CD14-positive monocyte (primary cell): ENCODE data around the gene MDM4. TPM values are rescaled to one million over a fixed set of nuclear protein-coding genes. Genes with fewer than 3 reads are reported as not detected.

ENCODE experiments used
- DNase-seq, 3 donors: peaks; one replicate each; pipeline ENCODE4 v3.0.0-alpha.2; 2011 to 2022
- H2AFZ ChIP-seq: 2 replicates; pipeline ENCODE4 v1.6.0; 2012; ENCODE audit warnings: mild to moderate bottlenecking, low read depth, low read length, inconsistent platforms; ENCODE audit not compliant: insufficient read depth, poor library complexity, severe bottlenecking
- H3K27ac ChIP-seq, 2 donors: 1 replicate in 1 of 2; 2 replicates in 1 of 2; pipeline ENCODE4 v1.5.1; 2012 to 2013; ENCODE audit warnings: low read length in 2 of 2, control low read depth in 1 of 2, inconsistent platforms in 1 of 2, low read depth in 1 of 2, mild to moderate bottlenecking in 1 of 2
- H3K27me3 ChIP-seq, 2 donors: one replicate each; pipeline versions ENCODE4 v1.6.0 to v1.6.1; 2011 to 2013; ENCODE audit warnings: low read length in 2 of 2; ENCODE audit not compliant: control insufficient read depth in 2 of 2, insufficient read depth in 2 of 2
- H3K36me3 ChIP-seq, 2 donors: replicated peaks in 1 of 2; 1 replicate in 1 of 2; 2 replicates in 1 of 2; pipeline versions ENCODE4 v1.5.1 to v1.6.1; 2012 to 2013; ENCODE audit warnings: low read length in 2 of 2, control low read depth in 1 of 2, inconsistent platforms in 1 of 2, mild to moderate bottlenecking in 1 of 2; ENCODE audit not compliant: insufficient read depth in 2 of 2, control insufficient read depth in 1 of 2
- H3K4me1 ChIP-seq, 2 donors: 1 replicate in 1 of 2; 2 replicates in 1 of 2; pipeline versions ENCODE4 v1.5.1 to v1.6.1; 2012 to 2013; ENCODE audit warnings: low read length in 2 of 2, control low read depth in 1 of 2, inconsistent platforms in 1 of 2, mild to moderate bottlenecking in 1 of 2, moderate library complexity in 1 of 2; ENCODE audit not compliant: insufficient read depth in 2 of 2, control insufficient read depth in 1 of 2
- H3K4me2 ChIP-seq: replicated peaks from 2 replicates; pipeline ENCODE3; 2012; ENCODE audit warnings: low read length, moderate library complexity, mild to moderate bottlenecking; ENCODE audit not compliant: poor library complexity, severe bottlenecking; ENCODE audit errors: extremely low read depth
- H3K4me3 ChIP-seq, 3 experiments: fragments of 200-600 bp in 1 of 3; sonication (generic) in 1 of 3; replicated peaks in 1 of 3; 1 replicate in 2 of 3; 2 replicates in 1 of 3; pipeline ENCODE4 v1.5.1; 2011 to 2013; ENCODE audit warnings: low read length in 3 of 3, mild to moderate bottlenecking in 3 of 3, control low read depth in 2 of 3, low read depth in 2 of 3, inconsistent platforms in 1 of 3, moderate library complexity in 1 of 3
- H3K79me2 ChIP-seq: 2 replicates; pipeline ENCODE4 v1.6.0; 2012; ENCODE audit warnings: mild to moderate bottlenecking, control low read depth, inconsistent platforms, low read length, moderate library complexity; ENCODE audit not compliant: insufficient read depth
- H3K9ac ChIP-seq: 2 replicates; pipeline ENCODE4 v1.6.0; 2017; ENCODE audit warnings: low read length, mild to moderate bottlenecking; ENCODE audit not compliant: insufficient read depth, poor library complexity, severe bottlenecking
- H3K9me3 ChIP-seq, 2 donors: replicated peaks in 1 of 2; 1 replicate in 1 of 2; 2 replicates in 1 of 2; pipeline versions ENCODE4 v1.5.1 to v1.6.1; 2012 to 2013; ENCODE audit warnings: low read length in 2 of 2, control low read depth in 1 of 2; ENCODE audit not compliant: control insufficient read depth in 1 of 2, insufficient read depth in 1 of 2
- H4K20me1 ChIP-seq: 2 replicates; pipeline ENCODE4 v1.6.0; 2012; ENCODE audit warnings: mild to moderate bottlenecking, low read length, control low read depth, moderate library complexity; ENCODE audit not compliant: insufficient read depth
- H3K27ac Mint-ChIP-seq, 7 donors: one replicate each; pipeline ENCODE4 v1.8.0; 2020; ENCODE audit warnings: mild to moderate bottlenecking in 7 of 7, mixed read lengths in 7 of 7, moderate library complexity in 6 of 7, inconsistent platforms in 2 of 7
- H3K27me3 Mint-ChIP-seq, 3 donors: one replicate each; pipeline ENCODE4 v1.8.0; 2021 to 2022; ENCODE audit warnings: low read depth in 3 of 3, mild to moderate bottlenecking in 3 of 3, mixed read lengths in 3 of 3, moderate library complexity in 3 of 3, inconsistent platforms in 1 of 3
- H3K36me3 Mint-ChIP-seq, 2 donors: one replicate each; pipeline ENCODE4 v1.8.0; 2020; ENCODE audit warnings: mixed read lengths in 2 of 2, inconsistent platforms in 1 of 2, mild to moderate bottlenecking in 1 of 2
- H3K4me1 Mint-ChIP-seq: one replicate; pipeline ENCODE4 v1.8.0; 2020; ENCODE audit warnings: mild to moderate bottlenecking, mixed read lengths
- H3K4me3 Mint-ChIP-seq, 2 donors: one replicate each; pipeline ENCODE4 v1.8.0; 2020; ENCODE audit warnings: mild to moderate bottlenecking in 2 of 2, mixed read lengths in 2 of 2, moderate library complexity in 1 of 2
- H3K9me3 Mint-ChIP-seq, 7 donors: one replicate each; pipeline ENCODE4 v1.8.0; 2020 to 2022; ENCODE audit warnings: mixed read lengths in 7 of 7, mild to moderate bottlenecking in 6 of 7, moderate library complexity in 6 of 7, inconsistent platforms in 2 of 7
- WGBS: methylation state at CpG from one replicate; pipeline ENCODE4 v1.1.5; 2013; ENCODE audit warnings: missing lambda C conversion rate; ENCODE audit not compliant: insufficient coverage; 5-methylcytosine and 5-hydroxymethylcytosine counted together
- intact Hi-C, 2 donors: fragments of 100-400 bp; cut with micrococcal nuclease; formaldehyde crosslinking; loops; one replicate each; pipeline versions ENCODE4 v1.15.0 to v1.15.1; 2023
- polyA plus RNA-seq, 3 donors: library from polyadenylated mRNA; depleted of rRNA in 1 of 3; unstranded in 2 of 3; stranded (reverse) in 1 of 3; fragments of 300-500 nt in 2 of 3; fragments of >200 nt in 1 of 3; fragmentation: Illumina TruSeq in 2 of 3; gene quantifications; 1 replicate in 2 of 3; 2 replicates in 1 of 3; pipeline ENCODE4 v1.2.3, GENCODE V29; 2012 to 2021
- TF ChIP-seq, protein P1 (sequence below): fragments of 200-600 bp; IDR thresholded peaks from one replicate; pipeline ENCODE4 v1.8.0; 2022; ENCODE audit warnings: antibody characterized with exemption, mild to moderate bottlenecking

The MDM4 gene
- polyA plus RNA-seq, 3 donors, result 7.8 to 37.0 (median 10.2) TPM

DNA sequence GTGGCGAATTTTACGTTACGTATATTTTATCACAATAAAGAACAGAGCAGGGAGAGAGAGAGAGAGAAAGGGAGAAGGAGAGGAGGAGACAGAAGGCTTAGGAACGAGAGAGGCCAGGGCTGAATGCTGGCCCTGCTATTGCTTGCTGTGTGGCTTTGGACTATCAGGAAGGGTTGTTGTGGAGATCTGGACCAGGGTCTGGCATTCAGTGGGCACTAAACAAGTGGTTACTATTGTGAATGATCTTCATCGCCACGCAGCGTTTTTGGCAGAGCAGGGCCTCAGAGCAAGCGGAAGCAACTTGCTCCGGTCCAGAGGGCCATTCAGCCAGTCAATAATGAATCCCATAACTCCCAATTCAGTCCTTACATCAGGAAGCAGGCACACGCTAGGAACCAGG is 48.0 kb upstream of the MDM4 start:
- TF ChIP-seq, protein P1, sequence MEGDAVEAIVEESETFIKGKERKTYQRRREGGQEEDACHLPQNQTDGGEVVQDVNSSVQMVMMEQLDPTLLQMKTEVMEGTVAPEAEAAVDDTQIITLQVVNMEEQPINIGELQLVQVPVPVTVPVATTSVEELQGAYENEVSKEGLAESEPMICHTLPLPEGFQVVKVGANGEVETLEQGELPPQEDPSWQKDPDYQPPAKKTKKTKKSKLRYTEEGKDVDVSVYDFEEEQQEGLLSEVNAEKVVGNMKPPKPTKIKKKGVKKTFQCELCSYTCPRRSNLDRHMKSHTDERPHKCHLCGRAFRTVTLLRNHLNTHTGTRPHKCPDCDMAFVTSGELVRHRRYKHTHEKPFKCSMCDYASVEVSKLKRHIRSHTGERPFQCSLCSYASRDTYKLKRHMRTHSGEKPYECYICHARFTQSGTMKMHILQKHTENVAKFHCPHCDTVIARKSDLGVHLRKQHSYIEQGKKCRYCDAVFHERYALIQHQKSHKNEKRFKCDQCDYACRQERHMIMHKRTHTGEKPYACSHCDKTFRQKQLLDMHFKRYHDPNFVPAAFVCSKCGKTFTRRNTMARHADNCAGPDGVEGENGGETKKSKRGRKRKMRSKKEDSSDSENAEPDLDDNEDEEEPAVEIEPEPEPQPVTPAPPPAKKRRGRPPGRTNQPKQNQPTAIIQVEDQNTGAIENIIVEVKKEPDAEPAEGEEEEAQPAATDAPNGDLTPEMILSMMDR, result no peak
- H3K4me3 Mint-ChIP-seq, result no peak overlapping the region
- Histone ChIP-seq H3K4me1 (peaks cover 12 to 13% of the 10 kb centered on the region in 2 donors), H2AFZ (no peak overlapping the region), H3K4me2 (no peak overlapping the region), H3K27me3 (no peaks in the 10 kb centered on the region), H3K9me3 (no peaks in the 10 kb centered on the region), H4K20me1 (no peaks in the 10 kb centered on the region), H3K79me2 (no peaks in the 10 kb centered on the region), H3K36me3 (no peaks in the 10 kb centered on the region), H3K27ac (no peak overlapping the region), H3K9ac (no peak overlapping the region), H3K4me3 (no peak overlapping the region)
- WGBS, result 99% methylated on average over 8 of the region's 10 CpGs
- H3K9me3 Mint-ChIP-seq, result no peaks in the 10 kb centered on the region
- intact Hi-C loops, result no loop called here
- peak overlapping the region in 1 of 7 donors; percentile 56 for H3K27ac Mint-ChIP-seq
- no peak for DNase-seq
- peaks cover 0 to 3% (median 3%) of the 10 kb centered on the region in 3 donors for H3K27me3 Mint-ChIP-seq
- H3K4me1 Mint-ChIP-seq, result peaks cover 19% of the 10 kb centered on the region
- H3K36me3 Mint-ChIP-seq, result peaks cover 12 to 14% of the 10 kb centered on the region in 2 donors

DNA sequence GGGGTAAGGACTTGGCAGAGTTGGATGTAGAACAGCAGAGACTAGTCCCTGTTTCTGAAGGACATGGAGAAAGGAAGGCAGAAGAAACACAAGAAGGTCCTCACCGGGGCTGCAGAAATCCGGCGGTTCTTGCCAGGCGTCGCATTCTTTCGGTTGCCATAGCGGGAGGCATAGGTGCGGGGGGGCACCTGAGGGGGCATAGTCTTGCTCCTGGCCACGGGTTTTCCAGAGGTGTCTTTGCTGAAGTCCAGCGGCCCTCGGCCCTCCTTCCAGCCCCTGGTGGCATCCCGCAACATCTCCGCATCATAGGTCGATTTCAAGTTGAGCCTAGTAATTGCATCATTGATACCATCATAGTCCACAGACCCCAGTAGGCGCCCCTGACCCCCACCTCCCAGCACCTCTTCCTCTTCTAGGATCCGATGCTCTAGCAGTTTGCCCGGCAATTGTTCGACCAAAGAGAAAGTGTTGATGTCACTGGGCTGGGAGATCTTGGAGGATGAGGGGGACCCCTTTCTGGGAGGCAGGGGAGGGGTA is 47.4 kb upstream of the MDM4 start:
- Histone ChIP-seq H3K36me3 (no peaks in the 10 kb centered on the region), H3K27me3 (no peaks in the 10 kb centered on the region), H3K27ac (no peak overlapping the region), H3K79me2 (no peaks in the 10 kb centered on the region), H2AFZ (no peak overlapping the region), H3K9me3 (no peaks in the 10 kb centered on the region), H4K20me1 (no peaks in the 10 kb centered on the region), H3K9ac (no peak overlapping the region), H3K4me1 (peaks cover 12 to 13% of the 10 kb centered on the region in 2 donors), H3K4me3 (no peak overlapping the region), H3K4me2 (no peak overlapping the region)
- Mint-ChIP-seq H3K4me1 (peaks cover 19% of the 10 kb centered on the region), H3K27me3 (peaks cover 0 to 2% (median 0%) of the 10 kb centered on the region in 3 donors), H3K9me3 (no peaks in the 10 kb centered on the region), H3K36me3 (peaks cover 11 to 12% of the 10 kb centered on the region in 2 donors), H3K4me3 (no peak overlapping the region), H3K27ac (no peak overlapping the region)
- intact Hi-C loops, result no loop called here
- TF ChIP-seq, protein P1, result no peak
- DNase-seq, result no peak
- 97% methylated on average over 12 of the region's 18 CpGs for whole genome bisulfite sequencing
